C4-2B (cell line): ENCODE data around the gene PRICKLE2.

Experiments
- CTCF ChIP-seq: fragments of 450-650 bp; conservative IDR thresholded peaks from 2 replicates; pipeline ENCODE4 v1.5.1; 2017; ENCODE audit warnings: mild to moderate bottlenecking
- ZFX ChIP-seq: fragments of 450-650 bp; IDR thresholded peaks from 2 replicates; pipeline ENCODE4 v1.6.1; 2017

GRCh38 chr3:64229903-64230302, 4.6 kb upstream of the PRICKLE2 start:
- no peak for TF ChIP-seq CTCF
- TF ChIP-seq ZFX: no peak
